Tibial nerve (tissue), 4 donors: Measurements from ENCODE around the gene PRELID2.

Experiments used
- CTCF ChIP-seq, 5 experiments: fragments of 200-600 bp in 3 of 5; fragments of 450-650 bp in 2 of 5; sonication (generic) in 3 of 5; IDR thresholded peaks; one replicate each; pipeline ENCODE4 v1.5.1; 2016 to 2019; ENCODE audit warnings: antibody characterized with exemption in 5 of 5, mild to moderate bottlenecking in 3 of 5, moderate library complexity in 2 of 5
- EP300 ChIP-seq, 2 donors: sonication (generic); formaldehyde crosslinking; IDR thresholded peaks; one replicate each; pipeline ENCODE4 v1.6.1; 2017; ENCODE audit warnings: antibody characterized with exemption in 2 of 2, mild to moderate bottlenecking in 1 of 2
- POLR2A ChIP-seq, 2 donors: fragments of 450-650 bp; IDR thresholded peaks; one replicate each; pipeline ENCODE4 v1.6.1; 2017; ENCODE audit warnings: antibody characterized with exemption in 2 of 2, mild to moderate bottlenecking in 2 of 2, moderate library complexity in 2 of 2

GRCh38 chr5:145811834-145812625 lies 23.1 kb downstream of the PRELID2 start:
- TF ChIP-seq POLR2A (IDR thresholded peaks at IDR 0.05) (no peak), CTCF (IDR thresholded peaks at IDR 0.05) (peak in 1 of 5 experiments; percentile 17), EP300 (IDR thresholded peaks at IDR 0.05) (no peak)
